Activated CD8-positive, alpha-beta T cell treated with anti-CD3 and anti-CD28 coated beads, Interleukin-2, amount 10 ng/mL, durations not matched to agents 7 days and 5 days (primary cell): Measurements from ENCODE around the gene NUDCD3. TPM values are rescaled to one million over a fixed set of nuclear protein-coding genes. Genes with fewer than 3 reads are reported as not detected.

ENCODE experiments used
- ATAC-seq: fragments of 150-1000 bp; cut with Tn5 transposase; one replicate; pipeline ENCODE4 v1.10.0; 2021; ENCODE audit warnings: moderate library complexity
- CTCF ChIA-PET: fragments of 350-600 bp; sonication (Branson Sonifier 250); formaldehyde crosslinking; loops from one replicate; lab custom pipeline; 2021; ENCODE audit warnings: antibody characterized with exemption; lab: Charles Lee
- POLR2A ChIA-PET: fragments of 350-600 bp; sonication (Branson Sonifier 250); formaldehyde crosslinking; loops from one replicate; lab custom pipeline; 2021; ENCODE audit warnings: antibody characterized with exemption; lab: Charles Lee
- DNase-seq: peaks from one replicate; pipeline ENCODE4 v3.0.0-alpha.2; 2020
- H3K27ac Mint-ChIP-seq: one replicate; pipeline ENCODE4 v1.8.0; 2021; ENCODE audit warnings: mild to moderate bottlenecking, mixed read lengths
- H3K27me3 Mint-ChIP-seq: one replicate; pipeline ENCODE4 v1.8.0; 2021; ENCODE audit warnings: low read depth, mixed read lengths
- H3K36me3 Mint-ChIP-seq: one replicate; pipeline ENCODE4 v1.8.0; 2021; ENCODE audit warnings: low read depth, mixed read lengths
- H3K4me1 Mint-ChIP-seq: one replicate; pipeline ENCODE4 v1.8.0; 2021; ENCODE audit warnings: low read depth, mixed read lengths
- H3K4me3 Mint-ChIP-seq: one replicate; pipeline ENCODE4 v1.8.0; 2021; ENCODE audit warnings: mild to moderate bottlenecking, mixed read lengths
- H3K9me3 Mint-ChIP-seq: one replicate; pipeline ENCODE4 v1.8.0; 2022; ENCODE audit warnings: mixed read lengths; ENCODE audit not compliant: insufficient read depth
- total RNA-seq, 2 experiments: library from RNA; stranded (reverse); gene quantifications; one replicate each; pipeline ENCODE4 v1.2.3, GENCODE V29; 2021

NUDCD3 gene
- total RNA-seq, 2 experiments from 2014 or later = 80.7 to 84.0 TPM

- ATAC-seq = no peak
- Mint-ChIP-seq H3K4me1 (no peaks in the 10 kb centered on the region), H3K36me3 (peaks cover 2% of the 10 kb centered on the region), H3K4me3 (no peak overlapping the region), H3K9me3 (no peaks in the 10 kb centered on the region), H3K27me3 (no peaks in the 10 kb centered on the region), H3K27ac (no peak overlapping the region)
- DNase-seq = no peak
- ChIA-PET CTCF (no interaction called here), POLR2A (no interaction called here)
Measured at GRCh38 chr7:44396496-44396895, 94.0 kb downstream of the NUDCD3 start.

GRCh38 chr7:44395067-44395466 lies 95.4 kb downstream of the NUDCD3 start:
- Mint-ChIP-seq H3K27ac (no peak overlapping the region), H3K36me3 (peaks cover 9% of the 10 kb centered on the region), H3K27me3 (no peaks in the 10 kb centered on the region), H3K4me3 (no peak overlapping the region), H3K9me3 (no peaks in the 10 kb centered on the region), H3K4me1 (no peaks in the 10 kb centered on the region)
- ChIA-PET POLR2A (interaction anchor here (0.5 kb wide), 1 partner anchor 20 kb away, joined by 3 read pairs; no protein-coding TSS in a partner anchor), CTCF (no interaction called here)
- ATAC-seq = no peak
- DNase-seq = no peak

GRCh38 chr7:44394636-44395035 lies 95.8 kb downstream of the NUDCD3 start:
- Mint-ChIP-seq H3K27me3 (no peaks in the 10 kb centered on the region), H3K9me3 (no peaks in the 10 kb centered on the region), H3K4me3 (no peak overlapping the region), H3K4me1 (no peaks in the 10 kb centered on the region), H3K27ac (no peak overlapping the region), H3K36me3 (peaks cover 10% of the 10 kb centered on the region)
- POLR2A ChIA-PET = interaction anchor here (0.5 kb wide), 1 partner anchor 21 kb away, joined by 3 read pairs; no protein-coding TSS in a partner anchor
- ATAC-seq (no peak), DNase-seq (no peak)
- CTCF ChIA-PET = no interaction called here

DNA sequence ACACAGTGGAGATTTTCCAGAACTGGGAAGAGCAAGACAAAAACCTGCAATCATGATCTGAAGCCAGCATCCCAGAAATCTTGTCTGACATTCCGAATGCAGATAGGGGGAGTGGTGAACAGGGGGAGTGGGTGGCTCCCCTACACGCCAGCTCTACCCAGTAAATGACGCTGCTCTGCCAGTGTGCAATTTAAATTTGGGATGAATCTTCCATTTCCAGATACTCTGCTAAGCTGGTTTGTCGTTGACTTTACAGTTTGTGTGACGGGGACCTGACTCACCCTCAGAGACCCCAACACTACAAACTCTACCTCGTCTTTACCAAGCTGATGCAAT lies 96.4 kb downstream of the NUDCD3 start:
- H3K27ac Mint-ChIP-seq = no peak overlapping the region
- CTCF ChIA-PET = no interaction called here
- H3K9me3 Mint-ChIP-seq = no peaks in the 10 kb centered on the region
- H3K4me3 Mint-ChIP-seq = no peak overlapping the region
- H3K4me1 Mint-ChIP-seq = no peaks in the 10 kb centered on the region
- POLR2A ChIA-PET = no interaction called here
- H3K27me3 Mint-ChIP-seq = no peaks in the 10 kb centered on the region
- H3K36me3 Mint-ChIP-seq = peaks cover 11% of the 10 kb centered on the region
- ATAC-seq (no peak), DNase-seq (no peak)

DNA sequence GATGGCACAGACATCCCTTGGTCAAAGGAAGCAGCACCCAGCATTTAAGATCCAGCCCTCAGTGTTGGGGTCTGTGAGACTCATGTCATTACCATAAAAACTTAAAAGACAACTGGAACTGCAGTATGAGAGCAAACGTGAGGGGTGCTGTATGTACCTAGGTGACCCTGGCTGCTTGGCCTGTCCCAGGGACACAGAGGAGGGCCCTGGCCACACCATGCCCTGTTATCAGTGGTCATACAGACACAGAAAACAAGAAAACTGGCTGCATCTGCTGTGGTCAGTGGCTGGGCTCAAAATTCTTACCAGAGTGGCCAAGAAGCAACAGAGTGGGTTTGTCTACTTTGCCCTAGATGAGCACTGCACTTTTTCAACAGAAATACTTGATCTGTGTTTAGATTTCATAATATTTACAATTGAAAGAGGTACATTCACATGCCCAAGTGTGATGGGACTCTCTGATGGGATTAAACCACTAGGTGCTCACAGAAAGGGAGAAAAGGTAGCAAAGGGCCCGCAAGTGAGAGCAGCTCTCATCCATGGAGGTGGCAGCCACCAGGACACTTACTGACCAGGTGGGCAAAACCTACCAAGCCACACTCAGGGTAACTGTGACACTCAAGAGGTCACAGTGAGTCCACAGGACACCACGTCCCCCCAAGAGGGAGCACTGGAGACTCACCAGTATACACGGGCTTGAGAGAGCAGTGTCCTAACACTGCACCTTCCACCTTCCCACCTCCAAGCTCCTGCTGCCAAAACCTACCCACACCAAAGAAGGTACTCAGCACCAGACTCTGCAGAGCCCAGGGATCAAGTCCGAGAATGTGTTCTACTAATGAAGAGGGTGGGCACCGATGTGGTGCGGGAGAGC lies 97.0 kb downstream of the NUDCD3 start:
- Mint-ChIP-seq H3K4me3 (no peak overlapping the region), H3K27ac (no peak overlapping the region), H3K4me1 (no peaks in the 10 kb centered on the region), H3K9me3 (no peaks in the 10 kb centered on the region), H3K27me3 (no peaks in the 10 kb centered on the region), H3K36me3 (peaks cover 11% of the 10 kb centered on the region)
- ATAC-seq = no peak
- POLR2A ChIA-PET = no interaction called here
- CTCF ChIA-PET = no interaction called here
- DNase-seq = peak; percentile 16

DNA sequence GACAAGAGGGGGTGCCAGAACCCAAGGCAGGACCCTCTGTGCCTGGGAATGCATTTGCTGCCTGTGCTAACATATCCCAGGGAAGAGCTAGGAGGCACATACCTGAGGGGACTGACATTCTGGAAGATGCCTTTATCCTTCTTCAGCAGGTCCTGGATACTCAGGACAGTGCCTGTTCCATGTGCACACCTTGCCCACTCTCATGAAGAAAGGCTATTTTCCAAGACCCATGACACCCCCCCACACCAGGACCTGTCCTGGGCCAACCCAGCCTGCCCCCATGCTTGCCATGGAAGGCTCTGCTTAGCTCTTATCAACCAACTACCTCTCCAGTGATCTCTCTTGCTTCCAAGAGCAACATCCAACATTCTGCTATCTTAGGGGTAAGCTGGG lies 97.8 kb downstream of the NUDCD3 start:
- H3K36me3 Mint-ChIP-seq = peaks cover 16% of the 10 kb centered on the region
- POLR2A ChIA-PET = interaction anchor here (0.6 kb wide), 1 partner anchor 62 kb away, joined by 3 read pairs; no protein-coding TSS in a partner anchor
- H3K27ac Mint-ChIP-seq = no peak overlapping the region
- H3K4me1 Mint-ChIP-seq = no peaks in the 10 kb centered on the region
- CTCF ChIA-PET = no interaction called here
- ATAC-seq = no peak
- H3K9me3 Mint-ChIP-seq = no peaks in the 10 kb centered on the region
- no peaks in the 10 kb centered on the region for H3K27me3 Mint-ChIP-seq
- H3K4me3 Mint-ChIP-seq = no peak overlapping the region
- DNase-seq = no peak

DNA sequence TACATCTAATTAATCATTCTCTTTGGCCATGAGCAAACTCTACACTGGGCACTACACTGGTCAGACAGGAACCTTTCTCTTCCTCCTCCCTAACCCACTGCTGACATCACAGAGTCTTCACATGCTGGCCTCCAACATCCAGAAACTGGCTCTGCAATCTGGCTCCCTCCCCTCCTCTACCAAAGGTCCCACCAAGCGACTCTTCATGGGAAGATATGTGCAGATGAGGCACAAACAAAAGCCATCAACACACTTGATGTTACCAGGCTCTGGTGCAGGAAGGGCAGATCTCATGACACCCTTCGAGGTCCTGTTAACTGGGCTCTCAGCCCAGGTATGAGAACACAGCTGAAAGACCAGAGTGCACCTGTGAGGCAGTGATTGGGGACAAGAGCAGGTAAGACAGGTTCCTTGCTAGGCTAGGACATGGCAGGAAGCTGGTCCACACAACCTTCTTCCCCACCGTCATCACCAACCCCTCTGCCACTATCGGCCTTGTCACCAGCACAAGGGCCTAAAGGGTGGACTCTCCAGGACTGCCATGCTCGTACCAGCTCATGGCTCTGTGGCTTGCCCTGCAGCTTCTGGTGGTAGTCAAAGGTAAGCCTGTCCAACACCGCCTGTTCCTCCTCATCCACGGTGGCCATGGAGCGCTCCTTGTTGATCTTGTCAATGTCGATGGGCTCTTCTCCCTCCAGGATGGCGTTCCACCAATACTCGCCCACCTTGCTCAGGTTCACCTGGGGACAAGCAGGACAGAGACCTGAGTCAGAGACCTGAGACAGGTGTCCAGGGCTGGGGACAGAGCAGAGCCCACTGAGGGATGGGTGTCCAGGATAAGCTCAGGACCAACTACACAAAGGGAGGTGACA lies 98.5 kb downstream of the NUDCD3 start:
- DNase-seq = no peak
- H3K27ac Mint-ChIP-seq = no peak overlapping the region
- no peaks in the 10 kb centered on the region for H3K4me1 Mint-ChIP-seq
- H3K4me3 Mint-ChIP-seq = no peak overlapping the region
- peaks cover 17% of the 10 kb centered on the region for H3K36me3 Mint-ChIP-seq
- no peaks in the 10 kb centered on the region for H3K27me3 Mint-ChIP-seq
- H3K9me3 Mint-ChIP-seq = no peaks in the 10 kb centered on the region
- ChIA-PET CTCF (no interaction called here), POLR2A (no interaction called here)
- ATAC-seq = no peak

GRCh38 chr7:44391171-44391570 lies 99.3 kb downstream of the NUDCD3 start:
- POLR2A ChIA-PET = no interaction called here
- no peaks in the 10 kb centered on the region for H3K4me1 Mint-ChIP-seq
- no peaks in the 10 kb centered on the region for H3K27me3 Mint-ChIP-seq
- no peak overlapping the region for H3K27ac Mint-ChIP-seq
- CTCF ChIA-PET = no interaction called here
- no peak overlapping the region for H3K4me3 Mint-ChIP-seq
- H3K9me3 Mint-ChIP-seq = no peaks in the 10 kb centered on the region
- DNase-seq (no peak), ATAC-seq (no peak)
- peaks cover 17% of the 10 kb centered on the region for H3K36me3 Mint-ChIP-seq

GRCh38 chr7:44390701-44391100 lies 99.8 kb downstream of the NUDCD3 start:
- CTCF ChIA-PET = no interaction called here
- DNase-seq (no peak), ATAC-seq (no peak)
- H3K36me3 Mint-ChIP-seq = peaks cover 17% of the 10 kb centered on the region
- no peak overlapping the region for H3K27ac Mint-ChIP-seq
- no peaks in the 10 kb centered on the region for H3K9me3 Mint-ChIP-seq
- no peaks in the 10 kb centered on the region for H3K27me3 Mint-ChIP-seq
- no peak overlapping the region for H3K4me3 Mint-ChIP-seq
- H3K4me1 Mint-ChIP-seq = no peaks in the 10 kb centered on the region
- POLR2A ChIA-PET = interaction anchor here (0.5 kb wide), 1 partner anchor 61 kb away, joined by 3 read pairs; no protein-coding TSS in a partner anchor

- CTCF ChIA-PET = no interaction called here
- Mint-ChIP-seq H3K27me3 (no peaks in the 10 kb centered on the region), H3K27ac (peak overlapping the region; percentile 50), H3K4me3 (no peak overlapping the region), H3K9me3 (no peaks in the 10 kb centered on the region), H3K4me1 (no peaks in the 10 kb centered on the region), H3K36me3 (peaks cover 25% of the 10 kb centered on the region)
- POLR2A ChIA-PET = no interaction called here
- ATAC-seq = no peak
- DNase-seq = no peak
Measured at GRCh38 chr7:44388089-44388970, 102.1 kb downstream of the NUDCD3 start.

- peaks cover 24% of the 10 kb centered on the region for H3K36me3 Mint-ChIP-seq
- H3K4me3 Mint-ChIP-seq = no peak overlapping the region
- DNase-seq (no peak), ATAC-seq (no peak)
- H3K4me1 Mint-ChIP-seq = no peaks in the 10 kb centered on the region
- ChIA-PET POLR2A (no interaction called here), CTCF (no interaction called here)
- no peaks in the 10 kb centered on the region for H3K27me3 Mint-ChIP-seq
- H3K9me3 Mint-ChIP-seq = no peaks in the 10 kb centered on the region
- H3K27ac Mint-ChIP-seq = no peak overlapping the region
Measured at GRCh38 chr7:44387389-44387788, 103.1 kb downstream of the NUDCD3 start.
